ENCODE data around the gene TNKS2. TPM values are rescaled to one million over a fixed set of nuclear protein-coding genes. Genes with fewer than 3 reads are reported as not detected.
"Not testable (repeated sequence)": the region's sequence is repeated elsewhere in the genome, so short reads cannot be mapped to it uniquely, and the experiment has no call there.

TNKS2 gene
- total RNA-seq = 10 to 100 TPM; 38.2 to 43.2 TPM
- polyA plus RNA-seq = 10 to 100 TPM in 1 of 2 donors, 1 to 10 TPM in 1; 9.8 to 16.7 TPM
- long read RNA-seq, donor 1, partial matches to known transcripts = 19 of 21 reads
- long read RNA-seq, donor 1, other reads (novel, unspliced or antisense) = 2 of 21 reads
- long read RNA-seq, donor 2, full-length matches to known transcripts = 6 of 22 reads
- long read RNA-seq, donor 2, partial matches to known transcripts = 7 of 22 reads
- long read RNA-seq, donor 2, other reads (novel, unspliced or antisense) = 9 of 22 reads

DNA sequence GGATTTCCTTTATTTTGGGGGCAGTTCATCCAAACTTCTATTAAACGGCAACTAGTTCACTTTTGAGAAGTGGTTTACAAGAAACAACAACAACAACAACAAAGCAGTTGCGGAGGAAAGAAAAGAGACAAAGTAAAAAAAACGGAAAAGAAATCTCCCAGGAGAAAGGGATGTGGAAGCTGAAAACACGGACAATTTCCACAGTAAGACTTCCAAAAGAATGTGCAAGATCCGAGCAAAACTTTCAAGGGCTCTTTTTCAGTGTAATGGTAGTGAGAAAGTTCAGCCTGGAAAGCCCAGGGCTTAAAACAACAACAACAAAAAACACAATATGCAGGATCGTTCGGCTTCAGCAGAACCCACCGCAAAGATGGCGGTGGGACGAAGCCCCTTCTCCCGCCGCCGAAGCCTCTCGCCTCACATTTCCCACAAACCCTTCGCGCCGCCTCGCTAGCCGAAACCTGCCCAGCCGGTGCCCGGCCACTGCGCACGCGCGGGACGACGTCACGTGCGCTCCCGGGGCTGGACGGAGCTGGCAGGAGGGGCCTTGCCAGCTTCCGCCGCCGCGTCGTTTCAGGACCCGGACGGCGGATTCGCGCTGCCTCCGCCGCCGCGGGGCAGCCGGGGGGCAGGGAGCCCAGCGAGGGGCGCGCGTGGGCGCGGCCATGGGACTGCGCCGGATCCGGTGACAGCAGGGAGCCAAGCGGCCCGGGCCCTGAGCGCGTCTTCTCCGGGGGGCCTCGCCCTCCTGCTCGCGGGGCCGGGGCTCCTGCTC is at the start of gene TNKS2:
TNKS2 (plus strand) TSS at position 553 of the 775 bp plus-strand sequence. CDS start 265 bp downstream, outside the sequence.
- Histone ChIP-seq H3K36me3 (ENCODE audit: control insufficient read depth in 1 of 2, insufficient read depth in 2 of 2, low read length in 1 of 2) (no peaks in the 10 kb centered on the region), H3K4me3 (ENCODE audit: low read length in 2 of 2) (peak within 1 kb of the TSS; percentile 84 to 89), H3K4me1 (ENCODE audit: control insufficient read depth in 1 of 2, insufficient read depth in 2 of 2, low read length in 2 of 2) (peaks cover 0 to 5% of the 10 kb centered on the region in 2 donors), H3K27me3 (ENCODE audit: control insufficient read depth in 1 of 2, insufficient read depth in 2 of 2, low read length in 1 of 2) (no peaks in the 10 kb centered on the region), H3K9me3 (ENCODE audit: control insufficient read depth, low read length) (no peaks in the 10 kb centered on the region), H3K27ac (ENCODE audit: low read depth in 1 of 2, low read length in 2 of 2) (peak within 1 kb of the TSS; percentile 69 to 87)
- WGBS, 2 donors = 0 to 1% methylated on average over 51 to 64 of the region's 64 CpGs
- DNase-seq (peak; percentile 96 to 98), ATAC-seq (ENCODE audit: low FRiP score) (peak; percentile 97)
- intact Hi-C loops (cut with DNase I) = no loop called here

DNA sequence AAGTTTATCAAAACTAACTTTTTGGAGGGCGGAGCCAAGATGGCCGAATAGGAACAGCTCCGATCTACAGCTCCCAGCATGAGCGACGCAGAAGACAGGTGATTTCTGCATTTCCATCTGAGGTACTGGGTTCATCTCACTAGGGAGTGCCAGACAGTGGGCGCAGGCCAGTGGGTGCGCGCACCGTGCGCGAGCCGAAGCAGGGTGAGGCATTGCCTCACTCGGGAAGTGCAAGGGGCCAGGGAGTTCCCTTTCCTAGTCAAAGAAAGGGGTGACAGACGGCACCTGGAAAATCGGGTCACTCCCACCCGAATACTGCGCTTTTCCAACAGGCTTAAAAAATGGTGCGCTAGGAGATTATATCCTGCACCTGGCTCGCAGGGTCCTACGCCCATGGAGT is 48.6 kb upstream of the TNKS2 start:
- intact Hi-C loops (cut with DNase I); H3K27me3 ChIP-seq (ENCODE audit: control insufficient read depth in 1 of 2, insufficient read depth in 2 of 2, low read length in 1 of 2); H3K4me3 ChIP-seq (ENCODE audit: low read length in 2 of 2); DNase-seq; H3K36me3 ChIP-seq (ENCODE audit: control insufficient read depth in 1 of 2, insufficient read depth in 2 of 2, low read length in 1 of 2); ATAC-seq (ENCODE audit: low FRiP score); H3K4me1 ChIP-seq (ENCODE audit: control insufficient read depth in 1 of 2, insufficient read depth in 2 of 2, low read length in 2 of 2); H3K27ac ChIP-seq (ENCODE audit: low read depth in 1 of 2, low read length in 2 of 2); H3K9me3 ChIP-seq (ENCODE audit: control insufficient read depth, low read length): not testable (repeated sequence)
- 93 to 95% methylated on average over 13 to 20 of the region's 20 CpGs for WGBS, 2 donors

GRCh38 chr10:91756286-91756685 is 41.9 kb upstream of the TNKS2 start:
- ATAC-seq (ENCODE audit: low FRiP score) (no peak), DNase-seq (no peak)
- 65 to 79% methylated on average over 2 of the region's 2 CpGs for WGBS, 2 donors
- Histone ChIP-seq H3K27me3 (ENCODE audit: control insufficient read depth in 1 of 2, insufficient read depth in 2 of 2, low read length in 1 of 2) (no peaks in the 10 kb centered on the region), H3K36me3 (ENCODE audit: control insufficient read depth in 1 of 2, insufficient read depth in 2 of 2, low read length in 1 of 2) (no peaks in the 10 kb centered on the region), H3K27ac (ENCODE audit: low read depth in 1 of 2, low read length in 2 of 2) (no peak overlapping the region), H3K4me1 (ENCODE audit: control insufficient read depth in 1 of 2, insufficient read depth in 2 of 2, low read length in 2 of 2) (no peaks in the 10 kb centered on the region), H3K4me3 (ENCODE audit: low read length in 2 of 2) (no peak overlapping the region), H3K9me3 (ENCODE audit: control insufficient read depth, low read length) (no peaks in the 10 kb centered on the region)
- intact Hi-C loops (cut with DNase I) = no loop called here

- no peaks in the 10 kb centered on the region for H3K27me3 ChIP-seq (ENCODE audit: control insufficient read depth in 1 of 2, insufficient read depth in 2 of 2, low read length in 1 of 2)
- no peak overlapping the region for H3K27ac ChIP-seq (ENCODE audit: low read depth in 1 of 2, low read length in 2 of 2)
- no peaks in the 10 kb centered on the region for H3K9me3 ChIP-seq (ENCODE audit: control insufficient read depth, low read length)
- ATAC-seq (ENCODE audit: low FRiP score) (no peak), DNase-seq (no peak)
- H3K4me1 ChIP-seq (ENCODE audit: control insufficient read depth in 1 of 2, insufficient read depth in 2 of 2, low read length in 2 of 2) = no peaks in the 10 kb centered on the region
- no peaks in the 10 kb centered on the region for H3K36me3 ChIP-seq (ENCODE audit: control insufficient read depth in 1 of 2, insufficient read depth in 2 of 2, low read length in 1 of 2)
- intact Hi-C loops (cut with DNase I) = loop anchor here (2.0 kb wide), 1 partner anchor 154 kb away; no protein-coding TSS in a partner anchor
- WGBS, 2 donors = 56 to 58% methylated on average over 3 of the region's 3 CpGs
- no peak overlapping the region for H3K4me3 ChIP-seq (ENCODE audit: low read length in 2 of 2)
These were observed 39.7 kb upstream of the TNKS2 start for GRCh38 chr10:91758303-91759146.

DNA sequence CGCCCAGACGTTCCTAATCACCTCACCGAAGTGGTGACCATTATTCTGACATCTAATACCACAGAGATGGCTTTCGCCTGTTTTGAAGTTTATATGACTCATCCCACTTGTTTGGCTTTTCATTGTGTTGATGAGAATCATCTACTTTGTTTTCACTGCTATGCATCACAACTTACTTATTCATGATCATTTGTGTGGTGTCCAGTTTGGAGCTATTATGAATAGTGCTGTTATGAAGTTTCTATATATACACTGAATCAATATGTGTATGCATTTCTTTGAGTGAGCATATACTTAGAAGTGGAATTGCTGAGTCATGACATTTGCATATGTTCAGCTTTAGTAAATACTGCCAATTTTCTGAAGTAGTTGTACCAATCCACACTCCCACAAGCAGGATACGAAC is 38.6 kb upstream of the TNKS2 start:
- Histone ChIP-seq H3K9me3 (ENCODE audit: control insufficient read depth, low read length) (no peaks in the 10 kb centered on the region), H3K36me3 (ENCODE audit: control insufficient read depth in 1 of 2, insufficient read depth in 2 of 2, low read length in 1 of 2) (no peaks in the 10 kb centered on the region), H3K27me3 (ENCODE audit: control insufficient read depth in 1 of 2, insufficient read depth in 2 of 2, low read length in 1 of 2) (no peaks in the 10 kb centered on the region), H3K27ac (ENCODE audit: low read depth in 1 of 2, low read length in 2 of 2) (no peak overlapping the region), H3K4me3 (ENCODE audit: low read length in 2 of 2) (no peak overlapping the region), H3K4me1 (ENCODE audit: control insufficient read depth in 1 of 2, insufficient read depth in 2 of 2, low read length in 2 of 2) (no peaks in the 10 kb centered on the region)
- intact Hi-C loops (cut with DNase I) = loop anchor here (2.0 kb wide), 1 partner anchor 153 kb away; no protein-coding TSS in a partner anchor
- WGBS, 2 donors = 84 to 89% methylated on average over 5 of the region's 5 CpGs
- ATAC-seq (ENCODE audit: low FRiP score) = no peak
- no peak for DNase-seq

GRCh38 chr10:91761721-91762120 is 36.5 kb upstream of the TNKS2 start:
- H3K4me1 ChIP-seq (ENCODE audit: control insufficient read depth in 1 of 2, insufficient read depth in 2 of 2, low read length in 2 of 2) = no peaks in the 10 kb centered on the region
- WGBS, 2 donors = 75% methylated on average over 1 of the region's 1 CpG
- H3K27me3 ChIP-seq (ENCODE audit: control insufficient read depth in 1 of 2, insufficient read depth in 2 of 2, low read length in 1 of 2) = no peaks in the 10 kb centered on the region
- DNase-seq (no peak), ATAC-seq (ENCODE audit: low FRiP score) (no peak)
- no peaks in the 10 kb centered on the region for H3K9me3 ChIP-seq (ENCODE audit: control insufficient read depth, low read length)
- no peak overlapping the region for H3K4me3 ChIP-seq (ENCODE audit: low read length in 2 of 2)
- H3K27ac ChIP-seq (ENCODE audit: low read depth in 1 of 2, low read length in 2 of 2) = no peak overlapping the region
- intact Hi-C loops (cut with DNase I) = no loop called here
- no peaks in the 10 kb centered on the region for H3K36me3 ChIP-seq (ENCODE audit: control insufficient read depth in 1 of 2, insufficient read depth in 2 of 2, low read length in 1 of 2)

DNA sequence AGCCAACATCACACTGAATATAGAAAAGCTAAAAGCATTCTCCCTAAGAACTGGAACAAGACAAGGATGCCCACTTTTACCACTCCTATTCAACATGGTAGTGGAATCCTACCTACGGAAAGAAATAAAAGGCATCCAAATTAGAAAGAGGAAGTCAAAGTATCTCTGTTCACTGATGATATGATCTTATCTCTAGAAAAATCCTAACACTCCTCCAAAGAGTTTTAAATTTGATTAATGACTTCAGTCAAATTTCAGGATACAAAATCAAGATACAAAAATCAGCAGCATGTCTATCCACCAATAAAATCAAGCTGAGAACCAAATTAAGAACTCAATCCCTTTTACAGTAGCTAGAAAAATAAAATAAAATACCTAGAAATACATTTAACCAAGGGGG is 35.3 kb upstream of the TNKS2 start:
- Histone ChIP-seq H3K36me3 (ENCODE audit: control insufficient read depth in 1 of 2, insufficient read depth in 2 of 2, low read length in 1 of 2) (no peaks in the 10 kb centered on the region), H3K27me3 (ENCODE audit: control insufficient read depth in 1 of 2, insufficient read depth in 2 of 2, low read length in 1 of 2) (no peaks in the 10 kb centered on the region), H3K9me3 (ENCODE audit: control insufficient read depth, low read length) (no peaks in the 10 kb centered on the region), H3K27ac (ENCODE audit: low read depth in 1 of 2, low read length in 2 of 2) (no peak overlapping the region), H3K4me3 (ENCODE audit: low read length in 2 of 2) (no peak overlapping the region), H3K4me1 (ENCODE audit: control insufficient read depth in 1 of 2, insufficient read depth in 2 of 2, low read length in 2 of 2) (no peaks in the 10 kb centered on the region)
- DNase-seq = no peak
- intact Hi-C loops (cut with DNase I) = no loop called here
- ATAC-seq (ENCODE audit: low FRiP score) = no peak
- 81 to 87% methylated on average over 1 of the region's 1 CpG for WGBS, 2 donors

DNA sequence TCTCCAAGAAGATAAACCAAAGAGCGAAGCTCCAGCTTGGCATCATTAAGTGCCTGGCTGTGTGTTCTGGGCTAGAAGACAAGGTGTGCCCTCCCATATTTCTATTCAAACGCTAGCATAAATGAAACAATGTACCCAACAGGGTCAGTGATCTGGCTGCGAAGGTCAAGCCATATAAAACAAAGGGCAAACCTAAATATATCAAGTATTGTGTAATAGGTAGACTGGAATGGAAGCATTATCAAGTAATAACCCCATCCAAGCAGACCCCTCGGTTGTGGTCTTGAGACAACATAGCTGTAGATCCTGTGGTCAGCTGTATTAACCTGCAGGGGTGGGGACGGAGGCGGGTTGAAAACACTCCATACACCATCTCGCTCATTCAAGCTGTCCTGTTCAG is 31.6 kb upstream of the TNKS2 start:
- Histone ChIP-seq H3K36me3 (ENCODE audit: control insufficient read depth in 1 of 2, insufficient read depth in 2 of 2, low read length in 1 of 2) (no peaks in the 10 kb centered on the region), H3K27ac (ENCODE audit: low read depth in 1 of 2, low read length in 2 of 2) (no peak overlapping the region), H3K27me3 (ENCODE audit: control insufficient read depth in 1 of 2, insufficient read depth in 2 of 2, low read length in 1 of 2) (no peaks in the 10 kb centered on the region), H3K4me1 (ENCODE audit: control insufficient read depth in 1 of 2, insufficient read depth in 2 of 2, low read length in 2 of 2) (no peaks in the 10 kb centered on the region), H3K9me3 (ENCODE audit: control insufficient read depth, low read length) (no peaks in the 10 kb centered on the region), H3K4me3 (ENCODE audit: low read length in 2 of 2) (no peak overlapping the region)
- ATAC-seq (ENCODE audit: low FRiP score) (no peak), DNase-seq (peak in 1 of 2 donors; percentile 30)
- 85 to 90% methylated on average over 7 of the region's 7 CpGs for WGBS, 2 donors
- intact Hi-C loops (cut with DNase I) = no loop called here

Data from aorta (tissue), 5 donors.